GM23338 (cell line): ENCODE measurements around the gene GJB3. TPM values are rescaled to one million over a fixed set of nuclear protein-coding genes. Genes with fewer than 3 reads are reported as not detected.

Experiments used
- ATAC-seq: fragments of 200-7000 bp; cut with Tn5 transposase; 3 replicates; pipeline ENCODE4 v1.9.1; 2020
- DNase-seq: peaks from one replicate; pipeline ENCODE4 v3.0.0-alpha.2; 2015; ENCODE audit warnings: low spot score
- H2AFZ ChIP-seq: fragments of 200-600 bp; sonication (generic); 2 replicates; pipeline ENCODE4 v1.8.0; 2016; ENCODE audit warnings: antibody characterized with exemption, mild to moderate bottlenecking, moderate library complexity
- H3F3A ChIP-seq: fragments of 200-600 bp; sonication (generic); replicated peaks from 2 replicates; pipeline ENCODE4 v1.8.0; 2017; ENCODE audit warnings: antibody characterized with exemption, mixed run types, low read depth
- H3K27ac ChIP-seq: fragments of 200-600 bp; sonication (generic); 2 replicates; pipeline ENCODE4 v1.6.1; 2016; ENCODE audit warnings: low read depth
- H3K27me3 ChIP-seq: fragments of 200-600 bp; sonication (generic); 2 replicates; pipeline ENCODE4 v1.8.0; 2016; ENCODE audit warnings: mild to moderate bottlenecking, mixed run types, moderate library complexity; ENCODE audit not compliant: insufficient read depth
- H3K36me3 ChIP-seq: fragments of 200-600 bp; sonication (generic); 2 replicates; pipeline ENCODE4 v1.8.0; 2016; ENCODE audit warnings: mild to moderate bottlenecking; ENCODE audit not compliant: insufficient read depth
- H3K4me1 ChIP-seq: fragments of 200-600 bp; sonication (generic); 2 replicates; pipeline ENCODE4 v1.8.0; 2016; ENCODE audit warnings: mild to moderate bottlenecking, moderate library complexity; ENCODE audit not compliant: insufficient read depth
- H3K4me2 ChIP-seq: fragments of 200-600 bp; sonication (generic); 2 replicates; pipeline ENCODE4 v1.7.1; 2017; ENCODE audit warnings: mixed run types
- H3K4me3 ChIP-seq: fragments of 200-600 bp; sonication (generic); 2 replicates; pipeline ENCODE4 v1.6.1; 2016; ENCODE audit warnings: mixed run types
- H3K79me2 ChIP-seq: fragments of 200-600 bp; sonication (generic); replicated peaks from 2 replicates; pipeline ENCODE4 v1.8.0; 2017; ENCODE audit warnings: mild to moderate bottlenecking; ENCODE audit not compliant: insufficient read depth
- H3K9me2 ChIP-seq: fragments of 200-600 bp; sonication (generic); 2 replicates; pipeline ENCODE4 v1.8.0; 2017; ENCODE audit not compliant: insufficient read depth
- H4K20me1 ChIP-seq: fragments of 200-600 bp; sonication (generic); replicated peaks from 2 replicates; pipeline ENCODE4 v1.8.0; 2017; ENCODE audit warnings: mild to moderate bottlenecking; ENCODE audit not compliant: insufficient read depth
- H3K27ac Mint-ChIP-seq: 2 replicates; pipeline ENCODE4 v1.8.0; 2020; ENCODE audit warnings: inconsistent platforms, mild to moderate bottlenecking, moderate library complexity, mixed read lengths
- H3K27me3 Mint-ChIP-seq: 3 replicates; pipeline ENCODE4 v1.8.0; 2022; ENCODE audit warnings: low read depth, mild to moderate bottlenecking, moderate library complexity, mixed read lengths, inconsistent platforms; ENCODE audit not compliant: insufficient read depth, poor library complexity
- H3K36me3 Mint-ChIP-seq: 3 replicates; pipeline ENCODE4 v1.8.0; 2021; ENCODE audit warnings: low read depth, mild to moderate bottlenecking, inconsistent platforms, moderate library complexity, mixed read lengths
- H3K4me1 Mint-ChIP-seq: 3 replicates; pipeline ENCODE4 v1.8.0; 2020; ENCODE audit warnings: mild to moderate bottlenecking, inconsistent platforms, mixed read lengths
- H3K4me3 Mint-ChIP-seq: 3 replicates; pipeline ENCODE4 v1.8.0; 2021; ENCODE audit warnings: moderate library complexity, mild to moderate bottlenecking, inconsistent platforms, mixed read lengths
- H3K9me3 Mint-ChIP-seq: 3 replicates; pipeline ENCODE4 v1.8.0; 2020; ENCODE audit warnings: moderate library complexity, mild to moderate bottlenecking, inconsistent platforms, mixed read lengths
- CREB1 ChIP-seq: fragments of 250-450 bp; sonication (Bioruptor Pico); IDR thresholded peaks from 2 replicates; pipeline ENCODE4 v1.5.0; 2020; ENCODE audit warnings: low read depth, mild to moderate bottlenecking, moderate library complexity
- EZH2 ChIP-seq: fragments of 200-600 bp; sonication (generic); IDR thresholded peaks from one replicate; pipeline ENCODE4 v1.8.0; 2017; ENCODE audit warnings: antibody characterized with exemption, mild to moderate bottlenecking, low read depth; ENCODE audit not compliant: unreplicated experiment
- NANOG ChIP-seq: IDR thresholded peaks from 2 replicates; pipeline ENCODE4 v1.6.1; 2016; ENCODE audit warnings: antibody characterized with exemption, borderline replicate concordance
- ZNF114 ChIP-seq: fragments of 250-450 bp; sonication (Bioruptor Pico); IDR thresholded peaks from 2 replicates; pipeline ENCODE4 v1.5.0; 2020; ENCODE audit warnings: mild to moderate bottlenecking, moderate library complexity
- ZNF331 ChIP-seq: fragments of 250-450 bp; sonication (Bioruptor Pico); IDR thresholded peaks from 2 replicates; pipeline ENCODE4 v1.5.0; 2020; ENCODE audit warnings: low read depth, mild to moderate bottlenecking, moderate library complexity
- polyA plus RNA-seq: library from polyadenylated mRNA; unstranded; fragments of >200 nt; fragmentation: Nextera tagmentation; extraction: Ambion mirVana; gene quantifications from 2 replicates; pipeline ENCODE4 v1.2.1, GENCODE V29; 2016
- total RNA-seq: library from RNA; depleted of rRNA; stranded (reverse); fragments of >200 nt; shearing (Covaris generic); gene quantifications from 2 replicates; pipeline ENCODE4 v1.2.3, GENCODE V29; 2014
- TF ChIP-seq, protein P1 (sequence below): IDR thresholded peaks from 2 replicates; pipeline ENCODE4 v1.6.1; 2016; ENCODE audit warnings: antibody characterized with exemption
- TF ChIP-seq, protein P2 (sequence below), 2 experiments: fragments of 200-600 bp in 1 of 2; sonication (generic) in 1 of 2; conservative IDR thresholded peaks; 2 replicates each; pipeline versions ENCODE4 v1.5.1 to v1.6.1; 2016 to 2017; ENCODE audit warnings: antibody characterized with exemption in 2 of 2, low read depth in 2 of 2, mild to moderate bottlenecking in 2 of 2, moderate library complexity in 1 of 2
- TF ChIP-seq, protein P3 (sequence below): IDR thresholded peaks from one replicate; pipeline ENCODE4 v1.6.1; 2018; ENCODE audit warnings: antibody characterized with exemption; ENCODE audit not compliant: unreplicated experiment

The GJB3 gene
- total and polyA plus RNA-seq, 2 experiments from 2014 or later = 0.26 to 0.31 TPM

DNA sequence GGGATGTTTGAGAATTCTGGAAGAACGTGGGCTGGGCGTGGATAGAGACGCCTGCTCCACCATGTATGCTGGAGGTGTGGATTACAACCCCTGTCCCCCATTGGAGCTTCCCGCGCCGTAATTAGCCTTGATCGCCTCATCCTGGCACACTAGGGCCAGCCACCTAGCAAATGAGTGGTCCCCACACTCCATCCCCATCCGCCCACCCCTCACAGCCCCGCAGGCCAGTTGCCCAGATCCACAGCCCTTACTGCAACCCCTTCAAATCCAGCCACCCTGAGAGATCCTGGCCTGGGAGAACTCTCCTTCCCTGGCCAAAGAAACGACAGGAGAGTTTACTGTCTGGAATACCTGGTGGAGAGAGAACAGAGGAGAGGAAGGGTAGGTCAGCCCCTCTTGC is 11.4 kb downstream of the GJB3 start:
- H3K27me3 ChIP-seq = peaks cover 23% of the 10 kb centered on the region; the same call in 1 of the 2 replicates
- H3K27me3 Mint-ChIP-seq = peaks cover 27% of the 10 kb centered on the region
- H3K36me3 ChIP-seq = no peaks in the 10 kb centered on the region
- H2AFZ ChIP-seq = peak overlapping the region; percentile 98
- H3K4me3 Mint-ChIP-seq = peak overlapping the region; percentile 73
- no peaks in the 10 kb centered on the region for H3F3A ChIP-seq
- no peak overlapping the region for H3K27ac ChIP-seq
- H3K4me1 ChIP-seq = no peaks in the 10 kb centered on the region; the same call in 1 of the 2 replicates
- H3K79me2 ChIP-seq = no peaks in the 10 kb centered on the region
- no peak; the same call in 1 of the 3 replicates for ATAC-seq
- H3K36me3 Mint-ChIP-seq = no peaks in the 10 kb centered on the region; the same call in 2 of the 3 replicates
- H3K27ac Mint-ChIP-seq = no peak overlapping the region
- peak overlapping the region; percentile 80 for H3K4me2 ChIP-seq
- peak; percentile 7 for DNase-seq
- no peaks in the 10 kb centered on the region for H3K9me3 Mint-ChIP-seq
- H3K4me3 ChIP-seq = peak overlapping the region; percentile 69
- no peak for TF ChIP-seq NANOG
- H3K4me1 Mint-ChIP-seq = peaks cover 21% of the 10 kb centered on the region
- H3K9me2 ChIP-seq = no peaks in the 10 kb centered on the region
- H4K20me1 ChIP-seq = no peaks in the 10 kb centered on the region

DNA sequence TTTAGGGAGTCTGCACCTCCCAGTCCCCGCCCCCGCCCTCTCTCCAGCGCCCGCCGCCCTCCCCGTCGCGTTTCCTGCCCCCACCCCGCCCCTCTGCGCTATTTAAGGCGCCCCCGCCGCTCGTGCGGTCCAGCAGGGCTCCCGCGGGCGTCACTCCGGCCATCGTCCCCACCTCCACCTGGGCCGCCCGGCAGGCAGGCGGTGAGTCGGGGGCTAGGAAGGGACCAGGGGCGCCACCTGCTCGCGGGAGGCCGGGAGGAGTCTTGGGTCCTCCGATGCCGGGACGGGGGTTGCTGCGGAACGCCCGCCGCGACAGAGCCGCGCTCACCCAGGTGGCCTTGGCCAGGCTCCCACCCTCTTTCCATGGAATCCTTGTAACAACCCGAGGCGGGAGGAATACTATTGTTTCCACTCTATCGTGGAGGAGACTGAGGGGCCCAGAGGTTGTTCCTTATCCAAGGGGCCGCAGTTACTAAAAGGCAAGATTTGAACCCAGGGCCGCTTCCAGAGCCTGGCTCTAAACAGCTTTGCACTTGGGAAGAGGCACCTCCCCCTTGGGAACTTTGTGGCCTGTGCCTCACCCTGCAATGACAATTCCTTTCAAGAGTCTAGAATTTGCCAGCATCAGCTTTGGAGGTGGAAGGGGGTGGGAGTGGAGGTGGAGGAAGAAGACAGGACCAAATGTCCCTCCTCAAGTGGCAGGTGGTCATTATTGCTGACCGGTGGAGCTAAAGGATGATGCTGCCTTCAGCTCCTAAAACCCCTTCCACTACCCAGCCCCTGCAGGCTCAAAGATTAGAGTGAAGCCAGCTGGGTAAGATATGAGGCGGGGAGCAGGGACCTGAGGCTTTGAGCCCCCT is 12.1 kb downstream of the GJB3 start, which contains the start of gene GJA4:
TSS of gene GJA4 (plus strand) at position 132 of the 860 bp plus-strand sequence. CDS start 1,215 bp downstream, outside the sequence.
- Mint-ChIP-seq H3K36me3 (no peaks in the 10 kb centered on the region; the same call in 2 of the 3 replicates), H3K4me1 (peaks cover 21% of the 10 kb centered on the region), H3K27ac (no peak within 1 kb of the TSS), H3K9me3 (no peaks in the 10 kb centered on the region), H3K4me3 (peak within 1 kb of the TSS; percentile 73), H3K27me3 (peaks cover 27% of the 10 kb centered on the region)
- 0 out of 2 replicates have a peak, but pooled peaks cover 2% of the 10 kb centered on the region for H3K9me2 ChIP-seq
- no peaks in the 10 kb centered on the region for H4K20me1 ChIP-seq
- peak; percentile 49 for DNase-seq
- H3K4me1 ChIP-seq = no peaks in the 10 kb centered on the region; the same call in 1 of the 2 replicates
- peak within 1 kb of the TSS; percentile 80 for H3K4me2 ChIP-seq
- peaks cover 23% of the 10 kb centered on the region; the same call in 1 of the 2 replicates for H3K27me3 ChIP-seq
- H2AFZ ChIP-seq = peak within 1 kb of the TSS; percentile 98
- no peak within 1 kb of the TSS for H3K27ac ChIP-seq
- H3F3A ChIP-seq = no peaks in the 10 kb centered on the region
- ATAC-seq = peak; percentile 44
- peak within 1 kb of the TSS; percentile 69 for H3K4me3 ChIP-seq
- H3K79me2 ChIP-seq = no peaks in the 10 kb centered on the region
- no peaks in the 10 kb centered on the region for H3K36me3 ChIP-seq
- TF ChIP-seq ZNF331 (CRISPR knock-in tag) = no peak
- TF ChIP-seq NANOG = no peak
- TF ChIP-seq, protein P1, sequence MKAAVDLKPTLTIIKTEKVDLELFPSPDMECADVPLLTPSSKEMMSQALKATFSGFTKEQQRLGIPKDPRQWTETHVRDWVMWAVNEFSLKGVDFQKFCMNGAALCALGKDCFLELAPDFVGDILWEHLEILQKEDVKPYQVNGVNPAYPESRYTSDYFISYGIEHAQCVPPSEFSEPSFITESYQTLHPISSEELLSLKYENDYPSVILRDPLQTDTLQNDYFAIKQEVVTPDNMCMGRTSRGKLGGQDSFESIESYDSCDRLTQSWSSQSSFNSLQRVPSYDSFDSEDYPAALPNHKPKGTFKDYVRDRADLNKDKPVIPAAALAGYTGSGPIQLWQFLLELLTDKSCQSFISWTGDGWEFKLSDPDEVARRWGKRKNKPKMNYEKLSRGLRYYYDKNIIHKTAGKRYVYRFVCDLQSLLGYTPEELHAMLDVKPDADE = no peak
- TF ChIP-seq, protein P2, sequence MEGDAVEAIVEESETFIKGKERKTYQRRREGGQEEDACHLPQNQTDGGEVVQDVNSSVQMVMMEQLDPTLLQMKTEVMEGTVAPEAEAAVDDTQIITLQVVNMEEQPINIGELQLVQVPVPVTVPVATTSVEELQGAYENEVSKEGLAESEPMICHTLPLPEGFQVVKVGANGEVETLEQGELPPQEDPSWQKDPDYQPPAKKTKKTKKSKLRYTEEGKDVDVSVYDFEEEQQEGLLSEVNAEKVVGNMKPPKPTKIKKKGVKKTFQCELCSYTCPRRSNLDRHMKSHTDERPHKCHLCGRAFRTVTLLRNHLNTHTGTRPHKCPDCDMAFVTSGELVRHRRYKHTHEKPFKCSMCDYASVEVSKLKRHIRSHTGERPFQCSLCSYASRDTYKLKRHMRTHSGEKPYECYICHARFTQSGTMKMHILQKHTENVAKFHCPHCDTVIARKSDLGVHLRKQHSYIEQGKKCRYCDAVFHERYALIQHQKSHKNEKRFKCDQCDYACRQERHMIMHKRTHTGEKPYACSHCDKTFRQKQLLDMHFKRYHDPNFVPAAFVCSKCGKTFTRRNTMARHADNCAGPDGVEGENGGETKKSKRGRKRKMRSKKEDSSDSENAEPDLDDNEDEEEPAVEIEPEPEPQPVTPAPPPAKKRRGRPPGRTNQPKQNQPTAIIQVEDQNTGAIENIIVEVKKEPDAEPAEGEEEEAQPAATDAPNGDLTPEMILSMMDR (conservative IDR thresholded peaks at IDR 0.05; ENCODE audit: low read depth in 2 of 2) = no peak
- TF ChIP-seq ZNF114 (CRISPR knock-in tag) = no peak
- TF ChIP-seq, protein P3, sequence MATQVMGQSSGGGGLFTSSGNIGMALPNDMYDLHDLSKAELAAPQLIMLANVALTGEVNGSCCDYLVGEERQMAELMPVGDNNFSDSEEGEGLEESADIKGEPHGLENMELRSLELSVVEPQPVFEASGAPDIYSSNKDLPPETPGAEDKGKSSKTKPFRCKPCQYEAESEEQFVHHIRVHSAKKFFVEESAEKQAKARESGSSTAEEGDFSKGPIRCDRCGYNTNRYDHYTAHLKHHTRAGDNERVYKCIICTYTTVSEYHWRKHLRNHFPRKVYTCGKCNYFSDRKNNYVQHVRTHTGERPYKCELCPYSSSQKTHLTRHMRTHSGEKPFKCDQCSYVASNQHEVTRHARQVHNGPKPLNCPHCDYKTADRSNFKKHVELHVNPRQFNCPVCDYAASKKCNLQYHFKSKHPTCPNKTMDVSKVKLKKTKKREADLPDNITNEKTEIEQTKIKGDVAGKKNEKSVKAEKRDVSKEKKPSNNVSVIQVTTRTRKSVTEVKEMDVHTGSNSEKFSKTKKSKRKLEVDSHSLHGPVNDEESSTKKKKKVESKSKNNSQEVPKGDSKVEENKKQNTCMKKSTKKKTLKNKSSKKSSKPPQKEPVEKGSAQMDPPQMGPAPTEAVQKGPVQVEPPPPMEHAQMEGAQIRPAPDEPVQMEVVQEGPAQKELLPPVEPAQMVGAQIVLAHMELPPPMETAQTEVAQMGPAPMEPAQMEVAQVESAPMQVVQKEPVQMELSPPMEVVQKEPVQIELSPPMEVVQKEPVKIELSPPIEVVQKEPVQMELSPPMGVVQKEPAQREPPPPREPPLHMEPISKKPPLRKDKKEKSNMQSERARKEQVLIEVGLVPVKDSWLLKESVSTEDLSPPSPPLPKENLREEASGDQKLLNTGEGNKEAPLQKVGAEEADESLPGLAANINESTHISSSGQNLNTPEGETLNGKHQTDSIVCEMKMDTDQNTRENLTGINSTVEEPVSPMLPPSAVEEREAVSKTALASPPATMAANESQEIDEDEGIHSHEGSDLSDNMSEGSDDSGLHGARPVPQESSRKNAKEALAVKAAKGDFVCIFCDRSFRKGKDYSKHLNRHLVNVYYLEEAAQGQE = no peak
- TF ChIP-seq EZH2 = no peak
- no peak for TF ChIP-seq CREB1 (CRISPR knock-in tag)
